ENCODE data around the gene RASGRP1. TPM values are rescaled to one million over a fixed set of nuclear protein-coding genes. Genes with fewer than 3 reads are reported as not detected.
"Not testable (repeated sequence)": the region's sequence is repeated elsewhere in the genome, so short reads cannot be mapped to it uniquely, and the experiment has no call there.

RASGRP1 gene
- total RNA-seq, result 0.42 TPM
- long read RNA-seq, partial matches to known transcripts, result 0 of 1 reads
- long read RNA-seq, other reads (novel, unspliced or antisense), result 1 of 1 reads

- intact Hi-C loops (cut with micrococcal nuclease), result loop anchor here (5.0 kb wide), 1 partner anchor 118 kb away; no protein-coding TSS in a partner anchor
- DNase-seq, result peak; percentile 77
- ATAC-seq, result peak; percentile 91
Measured at GRCh38 chr15:38564557-38565286, at the start of gene RASGRP1. Gene RASGRP1 (minus strand): TSS chr15:38564814. CDS start chr15:38564628, 186 bp downstream.

- no peak for ATAC-seq
- intact Hi-C loops (cut with micrococcal nuclease), result no loop called here
- DNase-seq, result no peak
Measured at GRCh38 chr15:38613085-38613484, 48.5 kb upstream of the RASGRP1 start.

- intact Hi-C loops (cut with micrococcal nuclease), result no loop called here
- DNase-seq (no peak), ATAC-seq (no peak)
Measured at GRCh38 chr15:38612159-38612863, 47.7 kb upstream of the RASGRP1 start.

- DNase-seq (no peak), ATAC-seq (no peak)
- intact Hi-C loops (cut with micrococcal nuclease), result no loop called here
Measured at GRCh38 chr15:38611228-38611627, 46.6 kb upstream of the RASGRP1 start.

- DNase-seq, result no peak
- intact Hi-C loops (cut with micrococcal nuclease), result no loop called here
- no peak for ATAC-seq
Measured at GRCh38 chr15:38610748-38611147, 46.1 kb upstream of the RASGRP1 start.

GRCh38 chr15:38609097-38609738 lies 44.6 kb upstream of the RASGRP1 start:
- ATAC-seq (no peak), DNase-seq (no peak)
- intact Hi-C loops (cut with micrococcal nuclease), result no loop called here

- intact Hi-C loops (cut with micrococcal nuclease), result no loop called here
- no peak for DNase-seq
- no peak for ATAC-seq
Measured at GRCh38 chr15:38608682-38609081, 44.1 kb upstream of the RASGRP1 start.

GRCh38 chr15:38605744-38606143 lies 41.1 kb upstream of the RASGRP1 start:
- DNase-seq (no peak), ATAC-seq (no peak)
- intact Hi-C loops (cut with micrococcal nuclease), result no loop called here

- ATAC-seq, result no peak
- no peak for DNase-seq
- intact Hi-C loops (cut with micrococcal nuclease), result no loop called here
Measured at GRCh38 chr15:38603672-38604071, 39.1 kb upstream of the RASGRP1 start.

- intact Hi-C loops (cut with micrococcal nuclease), result no loop called here
- DNase-seq (no peak), ATAC-seq (no peak)
Measured at GRCh38 chr15:38602910-38603670, 38.5 kb upstream of the RASGRP1 start.

GRCh38 chr15:38600236-38600635 lies 35.6 kb upstream of the RASGRP1 start:
- DNase-seq, result no peak
- intact Hi-C loops (cut with micrococcal nuclease), result no loop called here
- ATAC-seq, result no peak

- DNase-seq, result no peak
- intact Hi-C loops (cut with micrococcal nuclease), result no loop called here
- ATAC-seq, result no peak
Measured at GRCh38 chr15:38598749-38599148, 34.1 kb upstream of the RASGRP1 start.

GRCh38 chr15:38597219-38597800 lies 32.7 kb upstream of the RASGRP1 start:
- ATAC-seq (no peak), DNase-seq (no peak)
- intact Hi-C loops (cut with micrococcal nuclease), result no loop called here

- DNase-seq (no peak), ATAC-seq (no peak)
- intact Hi-C loops (cut with micrococcal nuclease), result no loop called here
Measured at GRCh38 chr15:38593524-38593923, 28.9 kb upstream of the RASGRP1 start.

GRCh38 chr15:38589502-38589901 lies 24.9 kb upstream of the RASGRP1 start:
- ATAC-seq, result no peak
- intact Hi-C loops (cut with micrococcal nuclease), result no loop called here
- DNase-seq, result no peak

GRCh38 chr15:38588672-38589071 lies 24.1 kb upstream of the RASGRP1 start:
- DNase-seq, result no peak
- no peak for ATAC-seq
- intact Hi-C loops (cut with micrococcal nuclease), result no loop called here

GRCh38 chr15:38587214-38587613 lies 22.6 kb upstream of the RASGRP1 start:
- no peak for DNase-seq
- intact Hi-C loops (cut with micrococcal nuclease), result no loop called here
- no peak for ATAC-seq

- intact Hi-C loops (cut with micrococcal nuclease); DNase-seq; ATAC-seq: not testable (repeated sequence)
Measured at GRCh38 chr15:38586005-38586404, 21.4 kb upstream of the RASGRP1 start.

- DNase-seq, result no peak
- intact Hi-C loops (cut with micrococcal nuclease), result no loop called here
- ATAC-seq, result no peak
Measured at GRCh38 chr15:38578626-38579025, 14.0 kb upstream of the RASGRP1 start.
